Prostate gland (tissue), 2 donors: Measurements from ENCODE around the gene KDM4B.
"Not testable (repeated sequence)": the region's sequence is repeated elsewhere in the genome, so short reads cannot be mapped to it uniquely, and the experiment has no call there.

ENCODE experiments used
- POLR2AphosphoS5 ChIP-seq: sonication (generic); formaldehyde crosslinking; IDR thresholded peaks from one replicate; pipeline ENCODE4 v1.6.1; 2017; ENCODE audit warnings: antibody characterized with exemption
- TF ChIP-seq, protein P1 (sequence below), 4 experiments: fragments of 200-600 bp in 2 of 4; fragments of 450-650 bp in 2 of 4; sonication (generic) in 2 of 4; IDR thresholded peaks; 1 replicate in 3 of 4; 2 replicates in 1 of 4; pipeline ENCODE4 v1.5.1; 2016 to 2019; ENCODE audit warnings: antibody characterized with exemption in 4 of 4, mild to moderate bottlenecking in 2 of 4, moderate library complexity in 2 of 4

DNA sequence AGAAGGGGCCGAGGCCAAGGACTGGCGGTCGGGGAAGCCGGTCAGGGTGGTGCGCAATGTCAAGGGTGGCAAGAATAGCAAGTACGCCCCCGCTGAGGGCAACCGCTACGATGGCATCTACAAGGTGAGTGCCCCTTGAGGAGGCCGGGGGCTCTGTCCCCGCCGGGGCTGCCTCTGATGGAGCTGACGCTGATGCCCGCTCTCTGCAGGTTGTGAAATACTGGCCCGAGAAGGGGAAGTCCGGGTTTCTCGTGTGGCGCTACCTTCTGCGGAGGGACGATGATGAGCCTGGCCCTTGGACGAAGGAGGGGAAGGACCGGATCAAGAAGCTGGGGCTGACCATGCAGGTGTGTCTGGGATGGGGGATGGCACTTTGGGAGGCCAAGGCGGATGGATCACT lies 18.3 kb upstream of the KDM4B start:
- not testable (repeated sequence) for TF ChIP-seq POLR2AphosphoS5
- TF ChIP-seq, protein P1, sequence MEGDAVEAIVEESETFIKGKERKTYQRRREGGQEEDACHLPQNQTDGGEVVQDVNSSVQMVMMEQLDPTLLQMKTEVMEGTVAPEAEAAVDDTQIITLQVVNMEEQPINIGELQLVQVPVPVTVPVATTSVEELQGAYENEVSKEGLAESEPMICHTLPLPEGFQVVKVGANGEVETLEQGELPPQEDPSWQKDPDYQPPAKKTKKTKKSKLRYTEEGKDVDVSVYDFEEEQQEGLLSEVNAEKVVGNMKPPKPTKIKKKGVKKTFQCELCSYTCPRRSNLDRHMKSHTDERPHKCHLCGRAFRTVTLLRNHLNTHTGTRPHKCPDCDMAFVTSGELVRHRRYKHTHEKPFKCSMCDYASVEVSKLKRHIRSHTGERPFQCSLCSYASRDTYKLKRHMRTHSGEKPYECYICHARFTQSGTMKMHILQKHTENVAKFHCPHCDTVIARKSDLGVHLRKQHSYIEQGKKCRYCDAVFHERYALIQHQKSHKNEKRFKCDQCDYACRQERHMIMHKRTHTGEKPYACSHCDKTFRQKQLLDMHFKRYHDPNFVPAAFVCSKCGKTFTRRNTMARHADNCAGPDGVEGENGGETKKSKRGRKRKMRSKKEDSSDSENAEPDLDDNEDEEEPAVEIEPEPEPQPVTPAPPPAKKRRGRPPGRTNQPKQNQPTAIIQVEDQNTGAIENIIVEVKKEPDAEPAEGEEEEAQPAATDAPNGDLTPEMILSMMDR (IDR thresholded peaks at IDR 0.05), result not testable (repeated sequence)
